MM.1S (cell line): ENCODE results near the gene PPP1R8.

ENCODE experiments used
- DNase-seq: peaks from one replicate; pipeline ENCODE4 v3.0.0-alpha.2; 2015
- H2AFZ ChIP-seq: fragments of 300-600 bp; sonication (generic); 2 replicates; pipeline ENCODE4 v1.6.0; 2016; ENCODE audit warnings: antibody characterized with exemption, low read length
- H3F3A ChIP-seq: fragments of 300-600 bp; sonication (generic); 2 replicates; pipeline ENCODE4 v1.6.1; 2016; ENCODE audit warnings: mild to moderate bottlenecking, antibody characterized with exemption, low read length, moderate library complexity, mixed read lengths; ENCODE audit not compliant: insufficient read depth
- H3K27ac ChIP-seq: fragments of 300-600 bp; sonication (generic); 2 replicates; pipeline ENCODE4 v1.5.1; 2016; ENCODE audit warnings: mild to moderate bottlenecking, low read length
- H3K27me3 ChIP-seq: fragments of 300-600 bp; sonication (generic); replicated peaks from 2 replicates; pipeline ENCODE4 v1.6.0; 2016; ENCODE audit warnings: low read length; ENCODE audit not compliant: insufficient read depth
- H3K36me3 ChIP-seq: fragments of 300-600 bp; sonication (generic); replicated peaks from 2 replicates; pipeline ENCODE4 v1.6.1; 2016; ENCODE audit warnings: mild to moderate bottlenecking, low read length, mixed read lengths; ENCODE audit not compliant: insufficient read depth
- H3K4me1 ChIP-seq: fragments of 300-600 bp; sonication (generic); 2 replicates; pipeline ENCODE4 v1.6.1; 2016; ENCODE audit warnings: low read length, mixed read lengths
- H3K4me2 ChIP-seq: fragments of 300-600 bp; sonication (generic); 2 replicates; pipeline ENCODE4 v1.6.0; 2016; ENCODE audit warnings: low read depth, low read length
- H3K4me3 ChIP-seq: fragments of 300-600 bp; sonication (generic); 2 replicates; pipeline ENCODE4 v1.5.1; 2016; ENCODE audit warnings: low read length, mixed read lengths
- H3K79me2 ChIP-seq: fragments of 300-600 bp; sonication (generic); 2 replicates; pipeline ENCODE4 v1.6.1; 2016; ENCODE audit warnings: mixed run types, low read length, mixed read lengths
- H3K9ac ChIP-seq: fragments of 300-600 bp; sonication (generic); 2 replicates; pipeline ENCODE4 v1.6.1; 2016; ENCODE audit warnings: low read length, mixed read lengths
- H3K9me2 ChIP-seq: fragments of 300-600 bp; sonication (generic); replicated peaks from 2 replicates; pipeline ENCODE4 v1.6.1; 2016; ENCODE audit warnings: mild to moderate bottlenecking, low read length, mixed read lengths; ENCODE audit not compliant: insufficient read depth
- H3K9me3 ChIP-seq: fragments of 300-600 bp; sonication (generic); replicated peaks from 2 replicates; pipeline ENCODE4 v1.6.1; 2016; ENCODE audit warnings: mild to moderate bottlenecking, low read length, mixed read lengths; ENCODE audit not compliant: insufficient read depth
- H4K20me1 ChIP-seq: fragments of 300-600 bp; sonication (generic); 2 replicates; pipeline ENCODE4 v1.6.1; 2016; ENCODE audit warnings: mild to moderate bottlenecking, low read length, moderate library complexity, mixed read lengths; ENCODE audit not compliant: insufficient read depth
- EZH2 ChIP-seq: fragments of 300-600 bp; sonication (generic); optimal IDR thresholded peaks from 2 replicates; pipeline ENCODE3; 2017; ENCODE audit warnings: low read depth, mild to moderate bottlenecking, antibody characterized with exemption, low read length, mixed read lengths
- EZH2phosphoT487 ChIP-seq: fragments of 300-600 bp; sonication (generic); IDR thresholded peaks from 2 replicates; pipeline ENCODE4 v1.6.1; 2018; ENCODE audit warnings: antibody characterized with exemption, low read length
- TF ChIP-seq, protein P1 (sequence below): fragments of 300-600 bp; sonication (generic); IDR thresholded peaks from 2 replicates; pipeline ENCODE4 v1.5.1; 2016; ENCODE audit warnings: antibody characterized with exemption, low read length, mixed read lengths

PPP1R8 gene

DNA sequence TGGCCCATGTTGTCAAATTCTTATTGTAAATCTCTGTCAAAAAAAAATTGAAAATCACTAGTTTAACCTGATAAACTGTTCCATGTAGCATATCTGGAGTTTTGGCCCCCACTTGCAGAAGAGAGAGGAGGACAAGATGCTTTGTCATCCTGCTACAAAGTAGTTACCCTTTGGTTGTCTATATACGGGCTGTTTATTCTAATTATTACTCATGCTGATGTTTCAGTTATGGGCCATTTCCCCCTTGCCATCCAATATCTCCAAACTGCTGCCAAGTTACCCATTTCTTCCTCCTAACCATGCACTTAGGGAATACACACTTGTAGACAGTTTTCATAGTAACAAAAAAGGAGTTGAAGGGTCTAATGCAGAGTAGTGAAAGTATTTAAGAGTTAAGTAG lies 35.0 kb upstream of the PPP1R8 start:
- Histone ChIP-seq H2AFZ (no peak overlapping the region), H3K9ac (no peak overlapping the region), H3K79me2 (no peaks in the 10 kb centered on the region), H3K9me2 (no peaks in the 10 kb centered on the region), H3K36me3 (no peaks in the 10 kb centered on the region), H3K9me3 (no peaks in the 10 kb centered on the region), H3K27me3 (no peaks in the 10 kb centered on the region), H3K4me2 (no peak overlapping the region), H3K4me3 (no peak overlapping the region), H3K27ac (no peak overlapping the region), H3K4me1 (no peaks in the 10 kb centered on the region), H3F3A (no peaks in the 10 kb centered on the region), H4K20me1 (no peaks in the 10 kb centered on the region)
- DNase-seq: no peak
- TF ChIP-seq, protein P1, sequence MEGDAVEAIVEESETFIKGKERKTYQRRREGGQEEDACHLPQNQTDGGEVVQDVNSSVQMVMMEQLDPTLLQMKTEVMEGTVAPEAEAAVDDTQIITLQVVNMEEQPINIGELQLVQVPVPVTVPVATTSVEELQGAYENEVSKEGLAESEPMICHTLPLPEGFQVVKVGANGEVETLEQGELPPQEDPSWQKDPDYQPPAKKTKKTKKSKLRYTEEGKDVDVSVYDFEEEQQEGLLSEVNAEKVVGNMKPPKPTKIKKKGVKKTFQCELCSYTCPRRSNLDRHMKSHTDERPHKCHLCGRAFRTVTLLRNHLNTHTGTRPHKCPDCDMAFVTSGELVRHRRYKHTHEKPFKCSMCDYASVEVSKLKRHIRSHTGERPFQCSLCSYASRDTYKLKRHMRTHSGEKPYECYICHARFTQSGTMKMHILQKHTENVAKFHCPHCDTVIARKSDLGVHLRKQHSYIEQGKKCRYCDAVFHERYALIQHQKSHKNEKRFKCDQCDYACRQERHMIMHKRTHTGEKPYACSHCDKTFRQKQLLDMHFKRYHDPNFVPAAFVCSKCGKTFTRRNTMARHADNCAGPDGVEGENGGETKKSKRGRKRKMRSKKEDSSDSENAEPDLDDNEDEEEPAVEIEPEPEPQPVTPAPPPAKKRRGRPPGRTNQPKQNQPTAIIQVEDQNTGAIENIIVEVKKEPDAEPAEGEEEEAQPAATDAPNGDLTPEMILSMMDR: no peak

DNA sequence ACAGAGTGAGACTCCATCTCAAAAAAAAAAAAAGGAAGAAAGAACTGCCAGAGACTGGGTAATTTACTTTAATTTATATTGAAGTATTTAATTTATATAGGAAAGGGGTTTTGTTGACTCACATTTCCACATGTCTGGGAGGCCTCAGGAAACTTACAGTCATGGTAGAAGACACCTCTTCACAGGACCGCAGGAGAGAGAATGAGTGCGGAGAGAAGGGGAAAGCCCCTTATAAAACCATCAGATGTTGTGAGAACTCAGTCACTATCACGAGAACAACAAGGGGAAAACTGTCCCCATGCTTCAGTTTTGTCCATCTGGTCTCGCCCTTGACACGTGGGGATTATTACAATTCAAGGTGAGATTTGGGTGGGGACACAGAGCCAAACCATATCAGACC lies 25.8 kb upstream of the PPP1R8 start:
- H4K20me1 ChIP-seq: no peaks in the 10 kb centered on the region
- no peaks in the 10 kb centered on the region for H3F3A ChIP-seq
- H3K36me3 ChIP-seq: no peaks in the 10 kb centered on the region
- H3K79me2 ChIP-seq: no peaks in the 10 kb centered on the region
- H3K9ac ChIP-seq: no peak overlapping the region
- no peaks in the 10 kb centered on the region for H3K9me2 ChIP-seq
- H3K9me3 ChIP-seq: no peaks in the 10 kb centered on the region
- no peaks in the 10 kb centered on the region for H3K27me3 ChIP-seq
- H3K4me1 ChIP-seq: no peaks in the 10 kb centered on the region
- no peak overlapping the region for H3K27ac ChIP-seq
- TF ChIP-seq EZH2 (no peak), EZH2phosphoT487 (no peak)
- TF ChIP-seq, protein P1: no peak
- DNase-seq: no peak
- H2AFZ ChIP-seq: no peak overlapping the region
- H3K4me2 ChIP-seq: no peak overlapping the region
- no peak overlapping the region for H3K4me3 ChIP-seq

DNA sequence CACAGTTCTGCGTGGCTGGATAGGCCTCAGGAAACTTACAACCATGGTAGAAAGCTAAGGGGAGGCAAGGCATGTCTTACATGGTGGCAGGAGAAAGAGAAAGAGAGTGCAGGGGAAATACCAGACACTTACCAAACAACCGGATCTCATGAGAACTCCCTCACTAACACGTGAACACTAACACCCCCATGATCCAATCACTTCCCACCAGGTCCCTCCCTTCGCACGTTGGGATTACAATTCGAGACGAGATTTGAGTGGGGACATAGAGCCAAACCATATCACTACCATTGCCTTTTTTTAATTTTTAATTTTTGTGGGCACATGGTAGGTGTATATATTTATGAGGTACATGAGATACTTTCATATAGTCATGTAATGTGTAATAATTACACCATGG lies 23.8 kb upstream of the PPP1R8 start:
- DNase-seq: no peak
- no peaks in the 10 kb centered on the region for H3K9me3 ChIP-seq

More for the DNA sequence above, 23.8 kb upstream of the PPP1R8 start:
- H3K9me2 ChIP-seq: no peaks in the 10 kb centered on the region
- H3K27me3 ChIP-seq: no peaks in the 10 kb centered on the region
- no peaks in the 10 kb centered on the region for H3K79me2 ChIP-seq
- no peak overlapping the region for H3K4me2 ChIP-seq
- H3K27ac ChIP-seq: no peak overlapping the region
- H3F3A ChIP-seq: no peaks in the 10 kb centered on the region
- TF ChIP-seq EZH2phosphoT487 (no peak), EZH2 (no peak)
- TF ChIP-seq, protein P1: no peak
- H4K20me1 ChIP-seq: no peaks in the 10 kb centered on the region
- no peak overlapping the region for H3K4me3 ChIP-seq
- no peaks in the 10 kb centered on the region for H3K36me3 ChIP-seq
- no peak overlapping the region for H2AFZ ChIP-seq
- no peaks in the 10 kb centered on the region for H3K4me1 ChIP-seq
- H3K9ac ChIP-seq: no peak overlapping the region
